ENCODE measurements around the gene ITPR1.
A peak's percentile ranks its signal among the peaks of the same experiment; 100 is the strongest.

The ITPR1 gene

GRCh38 chr3:4782095-4782494 is 288.9 kb downstream of the ITPR1 start:
- no peak for DNase-seq
- ATAC-seq, result no peak

GRCh38 chr3:4785551-4785950 is 292.4 kb downstream of the ITPR1 start:
- ATAC-seq (no peak), DNase-seq (no peak)

GRCh38 chr3:4786431-4786830 is 293.3 kb downstream of the ITPR1 start:
- no peak for DNase-seq
- no peak for ATAC-seq

GRCh38 chr3:4791358-4791757 is 298.2 kb downstream of the ITPR1 start:
- DNase-seq (no peak), ATAC-seq (no peak)

GRCh38 chr3:4793311-4793710 is 300.2 kb downstream of the ITPR1 start:
- no peak for ATAC-seq

GRCh38 chr3:4794331-4794730 is 301.2 kb downstream of the ITPR1 start:
- DNase-seq (no peak), ATAC-seq (no peak)

More at GRCh38 chr3:4793311-4793710, 300.2 kb downstream of the ITPR1 start:
- no peak for DNase-seq

GRCh38 chr3:4794798-4795197 is 301.6 kb downstream of the ITPR1 start:
- ATAC-seq, result no peak

GRCh38 chr3:4795905-4796304 is 302.8 kb downstream of the ITPR1 start:
- no peak for ATAC-seq

More at GRCh38 chr3:4794798-4795197, 301.6 kb downstream of the ITPR1 start:
- DNase-seq, result no peak

GRCh38 chr3:4797201-4797705 is 304.1 kb downstream of the ITPR1 start:
- DNase-seq (no peak), ATAC-seq (no peak)

More at GRCh38 chr3:4795905-4796304, 302.8 kb downstream of the ITPR1 start:
- DNase-seq, result no peak

GRCh38 chr3:4799266-4800256 is 306.4 kb downstream of the ITPR1 start:
- ATAC-seq (no peak), DNase-seq (no peak)

- no peak for ATAC-seq
- DNase-seq, result no peak
These were observed 307.4 kb downstream of the ITPR1 start for GRCh38 chr3:4800595-4800994.

GRCh38 chr3:4801892-4802291 is 308.7 kb downstream of the ITPR1 start:
- no peak for ATAC-seq
- DNase-seq, result no peak

- ATAC-seq (no peak), DNase-seq (no peak)
These were observed 309.8 kb downstream of the ITPR1 start for GRCh38 chr3:4802903-4803302.

- ATAC-seq (no peak), DNase-seq (no peak)
These were observed 311.3 kb downstream of the ITPR1 start for GRCh38 chr3:4804161-4805058.

- peak; percentile 81 for ATAC-seq
These were observed 312.5 kb downstream of the ITPR1 start for GRCh38 chr3:4805662-4806061.

GRCh38 chr3:4806535-4807108 is 313.5 kb downstream of the ITPR1 start:
- no peak for DNase-seq
- no peak for ATAC-seq

More at GRCh38 chr3:4805662-4806061, 312.5 kb downstream of the ITPR1 start:
- DNase-seq, result peak; percentile 18

GRCh38 chr3:4807381-4808280 is 314.5 kb downstream of the ITPR1 start:
- DNase-seq, result no peak
- no peak for ATAC-seq

GRCh38 chr3:4808637-4809036 is 315.5 kb downstream of the ITPR1 start:
- DNase-seq, result no peak
- no peak for ATAC-seq

GRCh38 chr3:4809922-4810321 is 316.8 kb downstream of the ITPR1 start:
- DNase-seq (no peak), ATAC-seq (peak; percentile 38)

GRCh38 chr3:4812591-4812990 is 319.4 kb downstream of the ITPR1 start:
- ATAC-seq, result no peak
- DNase-seq, result no peak

GRCh38 chr3:4813909-4814304 is 320.8 kb downstream of the ITPR1 start:
- no peak for DNase-seq

More at GRCh38 chr3:4813909-4814304, 320.8 kb downstream of the ITPR1 start:
- no peak for ATAC-seq
